ENCODE results near the gene NT5DC4.

Gene NT5DC4

GRCh38 chr2:112720785-112721184 is at the start of gene NT5DC4:
NT5DC4 (plus strand) TSS chr2:112721020; CDS start chr2:112721080, 60 bp downstream.
- no peak for DNase-seq (ENCODE audit: low spot score)

- no peak for DNase-seq (ENCODE audit: low spot score)
Observed at GRCh38 chr2:112671801-112672200, 49.0 kb upstream of the NT5DC4 start.

- no peak for DNase-seq (ENCODE audit: low spot score)
Observed at GRCh38 chr2:112673008-112673407, 47.8 kb upstream of the NT5DC4 start.

GRCh38 chr2:112674229-112674628 is 46.6 kb upstream of the NT5DC4 start:
- no peak for DNase-seq (ENCODE audit: low spot score)

GRCh38 chr2:112679484-112679883 is 41.3 kb upstream of the NT5DC4 start:
- DNase-seq (ENCODE audit: low spot score): peak; percentile 56

- DNase-seq (ENCODE audit: low spot score): no peak
Observed at GRCh38 chr2:112680666-112681101, 40.1 kb upstream of the NT5DC4 start.

- DNase-seq (ENCODE audit: low spot score): no peak
Observed at GRCh38 chr2:112682101-112682500, 38.7 kb upstream of the NT5DC4 start.

- DNase-seq (ENCODE audit: low spot score): no peak
Observed at GRCh38 chr2:112683550-112684414, 37.0 kb upstream of the NT5DC4 start.

- DNase-seq (ENCODE audit: low spot score): no peak
Observed at GRCh38 chr2:112684415-112684775, 36.4 kb upstream of the NT5DC4 start.

- no peak for DNase-seq (ENCODE audit: low spot score)
Observed at GRCh38 chr2:112685271-112685884, 35.4 kb upstream of the NT5DC4 start.

- no peak for DNase-seq (ENCODE audit: low spot score)
Observed at GRCh38 chr2:112686348-112687217, 34.2 kb upstream of the NT5DC4 start.

GRCh38 chr2:112687522-112687921 is 33.3 kb upstream of the NT5DC4 start:
- no peak for DNase-seq (ENCODE audit: low spot score)

- DNase-seq (ENCODE audit: low spot score): no peak
Observed at GRCh38 chr2:112688086-112688880, 32.5 kb upstream of the NT5DC4 start.

- peak; percentile 44 for DNase-seq (ENCODE audit: low spot score)
Observed at GRCh38 chr2:112690853-112691401, 29.9 kb upstream of the NT5DC4 start.

GRCh38 chr2:112691881-112692281 is 28.9 kb upstream of the NT5DC4 start:
- DNase-seq (ENCODE audit: low spot score): no peak

- peak; percentile 95 for DNase-seq (ENCODE audit: low spot score)
Observed at GRCh38 chr2:112692495-112692911, 28.3 kb upstream of the NT5DC4 start.

GRCh38 chr2:112692918-112693317 is 27.9 kb upstream of the NT5DC4 start:
- DNase-seq (ENCODE audit: low spot score): no peak

- no peak for DNase-seq (ENCODE audit: low spot score)
Observed at GRCh38 chr2:112693596-112693995, 27.2 kb upstream of the NT5DC4 start.

- no peak for DNase-seq (ENCODE audit: low spot score)
Observed at GRCh38 chr2:112694182-112694581, 26.6 kb upstream of the NT5DC4 start.

GRCh38 chr2:112698834-112699515 is 21.8 kb upstream of the NT5DC4 start:
- DNase-seq (ENCODE audit: low spot score): no peak
